A549 (cell line): Measurements from ENCODE around the gene ADAMTS14. TPM values are rescaled to one million over a fixed set of nuclear protein-coding genes. Genes with fewer than 3 reads are reported as not detected.

ENCODE experiments used
- ATAC-seq, 2 experiments: fragments of 200-7000 bp in 1 of 2; fragments of >200 bp in 1 of 2; cut with Nextera tagmentation in 1 of 2; cut with Tn5 transposase in 1 of 2; 3 replicates each; pipeline versions ENCODE4 v1.8.0 to v1.9.1; 2018 to 2020; ENCODE audit warnings: mild to moderate bottlenecking in 1 of 2, moderate library complexity in 1 of 2
- CTCF ChIA-PET: fragments of 300-600 bp; sonication (Branson Sonifier 250); formaldehyde crosslinking; extraction: SDS; loops from one replicate; lab custom pipeline; 2021; ENCODE audit warnings: antibody characterized with exemption, inconsistent platforms; lab: Yijun Ruan, JAX
- POLR2A ChIA-PET: fragments of 350-600 bp; formaldehyde crosslinking; extraction: SDS; loops from one replicate; lab custom pipeline; 2021; ENCODE audit warnings: antibody characterized with exemption, inconsistent platforms; lab: Yijun Ruan, JAX
- DNase-seq, 2 experiments: peaks; one replicate each; pipeline versions ENCODE4 v3.0.0 to v3.0.0-alpha.2; 2011 to 2016; ENCODE audit warnings: low read depth in 1 of 2, low spot score in 1 of 2
- FAIRE-seq: peaks from 2 replicates; lab custom pipeline; 2011; peaks lifted over from hg19 to GRCh38; lab: Jason Lieb, UNC
- H3K27ac ChIP-seq, 2 experiments: fragments of >200 bp; sonication (Bioruptor Twin); formaldehyde crosslinking; 3 replicates each; pipeline ENCODE4 v1.5.1; 2016 to 2017
- H3K4me1 ChIP-seq: fragments of >200 bp; sonication (Bioruptor Twin); formaldehyde crosslinking; 3 replicates; pipeline ENCODE4 v1.6.1; 2016
- H3K4me2 ChIP-seq: fragments of >200 bp; sonication (Bioruptor Twin); formaldehyde crosslinking; 3 replicates; pipeline ENCODE4 v1.6.1; 2016
- H3K4me3 ChIP-seq: fragments of >200 bp; sonication (Bioruptor Twin); formaldehyde crosslinking; 3 replicates; pipeline ENCODE4 v1.5.1; 2016
- H3K9me3 ChIP-seq: fragments of >200 bp; sonication (Bioruptor Twin); formaldehyde crosslinking; 3 replicates; pipeline ENCODE4 v1.6.1; 2016
- ATOH8 ChIP-seq: fragments of 250-450 bp; sonication (Bioruptor Pico); IDR thresholded peaks from 2 replicates; pipeline ENCODE4 v1.5.0; 2020; ENCODE audit warnings: low read depth, mild to moderate bottlenecking, moderate library complexity
- BCL3 ChIP-seq: fragments of >200 bp; sonication (Bioruptor Twin); formaldehyde crosslinking; IDR thresholded peaks from 3 replicates; pipeline ENCODE4 v1.6.1; 2016
- CBX2 ChIP-seq: fragments of 200-600 bp; sonication (generic); IDR thresholded peaks from 2 replicates; pipeline ENCODE4 v1.6.1; 2016; ENCODE audit warnings: low read depth, mild to moderate bottlenecking, borderline replicate concordance
- CBX8 ChIP-seq: fragments of 200-600 bp; sonication (generic); IDR thresholded peaks from 2 replicates; pipeline ENCODE4 v1.6.1; 2016
- CEBPB ChIP-seq, 2 experiments: fragments of >200 bp in 1 of 2; sonication (Bioruptor Twin) in 1 of 2; formaldehyde crosslinking in 1 of 2; IDR thresholded peaks; 2 replicates each; pipeline ENCODE4 v1.6.1; 2012 to 2016
- CTCF ChIP-seq: fragments of >200 bp; sonication (Bioruptor Twin); formaldehyde crosslinking; IDR thresholded peaks from 3 replicates; pipeline ENCODE4 v1.5.1; 2016
- E2F6 ChIP-seq: IDR thresholded peaks from 2 replicates; pipeline ENCODE4 v1.6.1; 2012; ENCODE audit warnings: low read depth, borderline replicate concordance
- EHMT2 ChIP-seq: fragments of 200-600 bp; sonication (generic); IDR thresholded peaks from 2 replicates; pipeline ENCODE4 v1.6.1; 2016; ENCODE audit warnings: antibody characterized with exemption, low read depth, mild to moderate bottlenecking, moderate library complexity
- ELK1 ChIP-seq: fragments of 150-350 bp; IDR thresholded peaks from 2 replicates; pipeline ENCODE4 v1.6.1; 2014; ENCODE audit warnings: low read depth, mild to moderate bottlenecking, low read length
- ESRRA ChIP-seq: fragments of 150-350 bp; IDR thresholded peaks from 2 replicates; pipeline ENCODE4 v1.6.1; 2014; ENCODE audit warnings: mild to moderate bottlenecking, low read length, borderline replicate concordance
- FOSL2 ChIP-seq, 2 experiments: fragments of 450-650 bp in 1 of 2; fragments of >200 bp in 1 of 2; sonication (Bioruptor Twin) in 1 of 2; formaldehyde crosslinking; IDR thresholded peaks; 2 replicates each; pipeline versions ENCODE4 v1.5.0 to v1.6.1; 2016 to 2020; ENCODE audit warnings: mild to moderate bottlenecking in 1 of 2, moderate library complexity in 1 of 2
- GATA3 ChIP-seq: IDR thresholded peaks from 2 replicates; pipeline ENCODE4 v1.6.1; 2012; ENCODE audit warnings: borderline replicate concordance
- HDAC2 ChIP-seq: fragments of 200-600 bp; sonication (generic); IDR thresholded peaks from 2 replicates; pipeline ENCODE4 v1.6.1; 2016
- HEYL ChIP-seq: fragments of 250-450 bp; sonication (Bioruptor Pico); IDR thresholded peaks from 2 replicates; pipeline ENCODE4 v1.8.0; 2021; ENCODE audit warnings: mild to moderate bottlenecking, moderate library complexity
- HOXA7 ChIP-seq: fragments of 250-450 bp; sonication (Bioruptor Pico); IDR thresholded peaks from 2 replicates; pipeline ENCODE4 v1.5.0; 2020; ENCODE audit warnings: mild to moderate bottlenecking, moderate library complexity
- JUN ChIP-seq, 2 experiments: fragments of >200 bp; sonication (Bioruptor Twin); formaldehyde crosslinking; IDR thresholded peaks; 2 replicates in 1 of 2; 3 replicates in 1 of 2; pipeline ENCODE4 v1.6.1; 2016 to 2017
- JUNB ChIP-seq: fragments of >200 bp; sonication (Bioruptor Twin); formaldehyde crosslinking; IDR thresholded peaks from 2 replicates; pipeline ENCODE4 v1.6.1; 2016
- KDM1A ChIP-seq: fragments of 200-600 bp; sonication (generic); IDR thresholded peaks from 2 replicates; pipeline ENCODE4 v1.6.1; 2016; ENCODE audit warnings: low read depth, mild to moderate bottlenecking
- KDM5A ChIP-seq: fragments of 200-600 bp; sonication (generic); IDR thresholded peaks from 2 replicates; pipeline ENCODE4 v1.6.1; 2016; ENCODE audit warnings: antibody characterized with exemption, mild to moderate bottlenecking
- MAZ ChIP-seq: fragments of 150-350 bp; IDR thresholded peaks from 2 replicates; pipeline ENCODE4 v1.6.1; 2014; ENCODE audit warnings: antibody characterized with exemption, low read depth, low read length, borderline replicate concordance
- MYC ChIP-seq: IDR thresholded peaks from 2 replicates; pipeline ENCODE4 v1.6.1; 2012; ENCODE audit warnings: mild to moderate bottlenecking, inconsistent platforms, low read length, improper control_type of control experiment, borderline replicate concordance
- PBX3 ChIP-seq: IDR thresholded peaks from 2 replicates; pipeline ENCODE4 v1.6.1; 2012
- SMC3 ChIP-seq: fragments of >200 bp; sonication (Bioruptor Twin); formaldehyde crosslinking; IDR thresholded peaks from 3 replicates; pipeline ENCODE4 v1.6.1; 2018; ENCODE audit warnings: inconsistent platforms
- TP53 ChIP-seq: fragments of 250-450 bp; sonication (Bioruptor Pico); IDR thresholded peaks from 2 replicates; pipeline ENCODE4 v1.5.0; 2021; ENCODE audit warnings: mild to moderate bottlenecking, moderate library complexity
- ZC3H11A ChIP-seq: fragments of 450-650 bp; IDR thresholded peaks from 2 replicates; pipeline ENCODE4 v1.6.1; 2014; ENCODE audit warnings: antibody characterized with exemption, mild to moderate bottlenecking
- ZFP36 ChIP-seq: fragments of 450-650 bp; IDR thresholded peaks from 2 replicates; pipeline ENCODE4 v1.6.1; 2014; ENCODE audit warnings: borderline replicate concordance; ENCODE audit not compliant: partially characterized antibody
- ZSCAN20 ChIP-seq: fragments of 250-450 bp; sonication (Bioruptor Pico); IDR thresholded peaks from 2 replicates; pipeline ENCODE4 v1.8.0; 2022; ENCODE audit warnings: mild to moderate bottlenecking, moderate library complexity
- WGBS: methylation state at CpG from one replicate; pipeline ENCODE4 v1.1.6; 2017; ENCODE audit errors: missing lambda C conversion rate; 5-methylcytosine and 5-hydroxymethylcytosine counted together
- polyA plus RNA-seq, 4 experiments: library from polyadenylated mRNA; depleted of rRNA in 3 of 4; stranded (reverse); fragments of >200 nt; fragmentation: RNase III in 1 of 4; extraction: RNeasy Plus Mini Kit Qiagen cat#74134 plus additional on column Dnase treatment in 1 of 4; gene quantifications; 2 replicates in 3 of 4; 3 replicates in 1 of 4; pipeline ENCODE4 v1.2.3, GENCODE V29; 2011 to 2017

ADAMTS14 gene
- polyA plus RNA-seq, 2 of the 4 experiments (the other 2 are of a cell fraction): 0.03 TPM; not detected in 1

GRCh38 chr10:70698211-70698610, 25.9 kb downstream of the ADAMTS14 start:
- H3K9me3 ChIP-seq: no peaks in the 10 kb centered on the region
- WGBS: 64% methylated on average over 4 of the region's 4 CpGs
- POLR2A ChIA-PET: no interaction called here
- no peak overlapping the region for H3K4me2 ChIP-seq
- H3K27ac ChIP-seq: no peak overlapping the region
- no peak for TF ChIP-seq KDM1A
- TF ChIP-seq CEBPB (IDR thresholded peaks at IDR 0.05): no peak
- no peak for TF ChIP-seq CTCF
- no peak for TF ChIP-seq CBX8
- TF ChIP-seq ZSCAN20 (CRISPR knock-in tag): no peak
- CTCF ChIA-PET: no interaction called here
- H3K4me3 ChIP-seq: no peak overlapping the region
- FAIRE-seq: no peak
- no peak for ATAC-seq
- H3K4me1 ChIP-seq: no peaks in the 10 kb centered on the region
- no peak for DNase-seq

GRCh38 chr10:70699063-70699658, 26.9 kb downstream of the ADAMTS14 start:
- Histone ChIP-seq H3K4me3 (no peak overlapping the region), H3K4me1 (no peaks in the 10 kb centered on the region), H3K9me3 (no peaks in the 10 kb centered on the region), H3K27ac (no peak overlapping the region), H3K4me2 (no peak overlapping the region)
- no peak for DNase-seq
- no peak for FAIRE-seq
- 94% methylated on average over 3 of the region's 3 CpGs for WGBS
- POLR2A ChIA-PET: no interaction called here
- TF ChIP-seq ZC3H11A: no peak
- TF ChIP-seq E2F6: no peak
- no peak for TF ChIP-seq MYC
- no peak for TF ChIP-seq EHMT2
- no peak for TF ChIP-seq SMC3
- TF ChIP-seq CBX2: no peak
- no peak for TF ChIP-seq HEYL
- no peak for TF ChIP-seq MAZ
- TF ChIP-seq JUN (IDR thresholded peaks at IDR 0.05): no peak
- no peak for TF ChIP-seq HDAC2
- TF ChIP-seq PBX3: no peak
- CTCF ChIA-PET: interaction anchor here (1.0 kb wide), 1 partner anchor 158 kb away, joined by 3 read pairs; no protein-coding TSS in a partner anchor
- no peak for ATAC-seq

GRCh38 chr10:70699659-70700174, 27.4 kb downstream of the ADAMTS14 start:
- Histone ChIP-seq H3K27ac (no peak overlapping the region), H3K9me3 (no peaks in the 10 kb centered on the region), H3K4me1 (no peaks in the 10 kb centered on the region), H3K4me3 (no peak overlapping the region), H3K4me2 (no peak overlapping the region)
- CTCF ChIA-PET: interaction anchor here (1.0 kb wide), 1 partner anchor 159 kb away, joined by 3 read pairs; no protein-coding TSS in a partner anchor
- POLR2A ChIA-PET: no interaction called here
- ATAC-seq: peak in 1 of 2 experiments; percentile 48; a peak in 2 of 6 replicates
- peak in 1 of 2 experiments; percentile 8 for DNase-seq
- WGBS: 75% methylated on average over 10 of the region's 10 CpGs
- no peak for FAIRE-seq
- no peak for TF ChIP-seq FOSL2 (IDR thresholded peaks at IDR 0.05)
- no peak for TF ChIP-seq FOSL2 (CRISPR knock-in tag; IDR thresholded peaks at IDR 0.05)
- no peak for TF ChIP-seq HOXA7 (CRISPR knock-in tag)
- no peak for TF ChIP-seq ELK1
- TF ChIP-seq JUNB: no peak
- TF ChIP-seq KDM1A: no peak
- no peak for TF ChIP-seq KDM5A
- TF ChIP-seq TP53 (CRISPR knock-in tag): no peak
- TF ChIP-seq GATA3: no peak
- no peak for TF ChIP-seq ESRRA
- TF ChIP-seq HEYL: no peak
- no peak for TF ChIP-seq ZFP36
- no peak for TF ChIP-seq ZSCAN20 (CRISPR knock-in tag)
- TF ChIP-seq BCL3: no peak
- TF ChIP-seq ATOH8 (CRISPR knock-in tag): no peak
